HG02973 (cell line): ENCODE measurements around the gene PYM1.

Source experiments
- ATAC-seq: cut with Tn5 transposase; IDR thresholded peaks from one replicate; pipeline ENCODE4 v1.9.1; 2021; ENCODE audit warnings: moderate library complexity; ENCODE audit not compliant: unreplicated experiment

PYM1 gene

DNA sequence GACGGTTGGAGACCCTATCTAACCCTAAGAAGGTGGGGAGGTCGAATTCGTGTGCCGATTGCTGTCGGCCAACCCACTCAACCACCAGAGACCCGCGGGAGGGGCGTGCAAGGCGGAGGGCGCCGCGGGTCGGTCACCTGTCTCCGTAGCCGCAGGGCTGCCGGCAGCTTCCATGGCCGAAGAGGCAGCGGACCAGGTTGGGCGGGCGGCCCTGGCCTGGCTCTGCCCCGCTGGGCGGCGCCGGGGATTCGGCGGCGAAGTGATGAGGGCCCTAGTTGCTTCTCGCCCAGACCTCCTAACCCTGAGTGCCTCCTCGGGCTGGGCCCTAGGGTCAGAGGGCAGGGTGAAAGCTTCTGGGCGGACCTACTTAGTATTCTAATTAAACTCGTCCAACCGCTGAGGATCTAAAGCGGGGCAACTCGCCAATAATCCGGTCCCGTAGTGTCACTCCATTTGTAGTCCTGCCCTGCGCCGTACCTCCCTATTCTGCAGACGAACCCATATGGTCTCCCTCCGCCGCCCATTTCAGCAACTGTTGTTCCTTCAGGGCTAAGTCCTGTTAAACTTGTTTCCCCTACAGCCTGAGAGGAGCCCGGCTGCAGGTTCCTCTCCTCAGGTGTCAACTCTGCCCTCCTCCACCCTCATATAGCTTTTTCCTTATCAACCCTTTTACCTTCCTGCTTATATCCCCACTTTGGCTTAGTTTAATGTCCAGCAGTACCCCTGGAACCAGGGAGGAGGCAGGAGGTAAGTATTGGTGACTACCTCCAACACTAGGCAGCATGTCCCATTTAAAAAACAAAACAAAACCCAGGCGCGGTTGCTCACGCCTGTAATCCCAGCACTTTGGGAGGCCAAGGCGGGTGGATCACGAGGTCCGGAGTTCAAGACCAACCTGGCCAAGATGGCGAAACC is at the start of gene PYM1:
TSS of gene PYM1 (minus strand) at position 307 of the 915 bp plus-strand sequence. CDS start at position 174, 133 bp downstream.
- ATAC-seq = peak; percentile 32

DNA sequence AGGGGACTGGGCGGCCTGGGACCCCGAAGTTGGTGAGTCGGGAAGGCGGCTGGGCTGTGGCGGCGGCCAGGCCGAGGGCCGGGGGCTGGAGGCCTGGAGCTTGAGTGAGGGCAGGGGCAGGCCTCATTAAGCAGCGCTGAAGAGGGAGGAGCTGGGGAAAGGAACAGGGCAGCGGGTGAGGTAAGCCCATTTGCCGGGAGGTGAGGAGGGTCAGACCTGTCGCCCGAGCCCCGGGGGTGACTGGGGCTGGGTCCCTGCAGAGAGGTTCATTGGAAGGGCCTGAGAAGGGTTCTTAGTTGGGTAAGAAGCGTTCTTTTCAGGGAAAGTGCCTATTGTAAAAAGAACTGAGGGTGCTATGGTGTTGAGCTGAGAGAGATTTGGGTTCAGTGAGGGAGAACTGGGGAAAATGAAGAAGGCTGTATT is 46.6 kb upstream of the PYM1 start:
- ATAC-seq = peak; percentile 15

DNA sequence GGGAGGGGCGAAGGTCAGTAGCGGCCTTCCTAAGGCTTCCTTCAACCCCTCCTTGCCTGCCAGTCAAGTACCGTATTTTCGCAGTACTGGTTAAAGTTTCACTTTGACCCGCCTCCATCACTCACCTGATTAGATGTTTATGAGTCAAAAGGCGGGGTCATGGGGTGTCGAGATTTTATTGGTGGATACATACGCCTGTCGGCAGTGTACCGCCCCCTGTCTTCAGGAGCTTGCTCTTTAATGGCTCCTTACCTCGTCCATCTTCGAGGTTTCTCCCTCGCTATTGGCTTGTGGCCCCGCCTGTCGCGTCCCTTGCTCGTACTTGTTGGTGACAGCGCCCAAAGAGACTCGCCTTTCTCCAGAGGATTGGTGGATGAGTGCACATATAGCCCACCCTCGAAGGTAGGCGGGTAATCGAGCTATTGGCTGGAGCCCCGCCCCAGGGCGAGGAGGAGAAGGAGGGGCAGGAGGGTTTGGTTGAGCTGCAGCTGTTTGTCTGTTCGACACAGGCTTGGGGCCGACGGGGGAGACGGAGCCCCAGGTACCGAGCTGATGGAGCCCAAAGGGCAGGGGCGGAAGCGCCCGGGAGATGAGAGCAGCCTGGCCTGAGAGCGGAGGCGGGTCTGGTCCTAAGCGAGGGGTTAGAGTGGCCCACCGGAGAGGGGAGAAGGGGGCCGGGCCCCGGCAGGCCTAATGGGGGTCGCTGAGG is 46.1 kb upstream of the PYM1 start, which contains the start of gene RAB5B:
TSS of gene RAB5B (plus strand) at position 480 of the 709 bp plus-strand sequence. CDS start 12,883 bp downstream, outside the sequence.
- ATAC-seq = peak; percentile 92

DNA sequence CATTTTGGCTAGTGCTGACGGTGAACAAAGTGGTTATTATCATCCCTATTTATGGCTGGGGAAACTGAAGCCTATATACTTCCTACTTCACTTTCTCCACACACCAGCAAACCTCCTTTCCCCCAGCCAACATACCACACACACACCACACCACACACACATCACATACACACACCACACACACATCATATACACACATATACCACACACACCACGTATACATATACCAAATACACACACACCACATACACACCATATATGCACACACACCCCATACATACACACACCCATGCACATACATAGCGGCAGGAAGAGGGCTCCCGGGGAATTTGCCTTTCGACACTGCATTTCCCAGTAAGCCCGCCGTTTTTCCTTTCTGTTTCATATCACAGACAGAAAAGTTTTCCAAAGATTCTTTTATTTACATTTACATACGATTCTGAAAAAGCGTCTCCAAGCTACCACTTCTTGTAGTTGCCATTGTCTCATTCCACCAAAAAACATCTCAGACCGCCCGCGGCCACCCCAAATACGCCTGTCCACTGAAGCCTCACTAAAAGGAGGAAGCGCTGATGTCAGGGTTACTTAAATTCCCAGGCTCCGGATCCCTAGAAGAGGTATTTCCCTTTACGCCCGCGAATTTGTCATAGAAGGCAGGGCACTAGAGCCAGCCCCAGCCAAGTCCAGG is 45.4 kb upstream of the PYM1 start:
- no peak for ATAC-seq

DNA sequence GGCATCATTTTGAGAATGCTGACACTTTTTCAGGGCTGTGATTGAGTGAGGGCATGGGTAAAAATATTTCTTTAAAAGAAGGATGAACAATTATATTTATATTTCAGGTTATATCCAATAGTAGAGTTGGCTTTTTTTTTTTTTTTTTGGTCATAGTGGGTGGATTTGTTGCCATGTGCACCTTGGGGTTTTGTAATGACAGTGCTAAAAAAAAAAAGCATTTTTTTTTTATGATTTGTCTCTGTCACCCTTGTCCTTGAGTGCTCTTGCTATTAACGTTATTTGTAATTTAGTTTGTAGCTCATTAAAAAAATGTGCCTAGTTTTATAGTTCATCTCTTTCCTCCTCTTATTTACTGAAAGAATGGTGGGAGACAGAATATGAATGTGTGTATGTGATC is 44.8 kb upstream of the PYM1 start:
- no peak for ATAC-seq

DNA sequence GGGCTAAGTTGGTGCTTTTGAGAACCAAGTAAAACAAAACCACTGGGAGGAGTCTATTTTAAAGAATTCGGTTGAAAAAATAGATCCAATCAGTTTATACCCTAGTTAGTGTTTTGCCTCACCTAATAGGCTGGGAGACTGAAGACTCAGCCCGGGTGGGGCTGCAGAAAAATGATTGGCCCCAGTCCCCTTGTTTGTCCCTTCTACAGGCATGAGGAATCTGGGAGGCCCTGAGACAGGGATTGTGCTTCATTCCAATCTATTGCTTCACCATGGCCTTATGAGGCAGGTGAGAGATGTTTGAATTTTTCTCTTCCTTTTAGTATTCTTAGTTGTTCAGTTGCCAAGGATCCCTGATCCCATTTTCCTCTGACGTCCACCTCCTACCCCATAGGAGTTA is 44.3 kb upstream of the PYM1 start:
- no peak for ATAC-seq

DNA sequence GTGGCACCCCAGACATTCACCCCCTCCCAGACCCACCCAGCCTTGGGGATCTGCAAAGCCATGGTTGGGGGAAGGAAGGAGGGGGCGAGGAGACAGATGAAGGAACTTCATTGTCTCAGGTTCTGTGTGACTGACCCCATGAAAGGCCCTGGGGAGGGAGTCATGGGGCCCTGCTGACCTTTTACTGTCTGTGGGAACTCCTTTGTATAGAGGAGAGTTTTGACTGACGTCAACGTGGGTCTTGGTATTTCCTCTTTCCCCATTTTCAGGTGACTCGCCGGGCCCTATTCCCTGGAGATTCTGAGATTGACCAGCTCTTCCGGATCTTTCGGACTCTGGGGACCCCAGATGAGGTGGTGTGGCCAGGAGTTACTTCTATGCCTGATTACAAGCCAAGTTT is 43.1 kb upstream of the PYM1 start:
- ATAC-seq = no peak

DNA sequence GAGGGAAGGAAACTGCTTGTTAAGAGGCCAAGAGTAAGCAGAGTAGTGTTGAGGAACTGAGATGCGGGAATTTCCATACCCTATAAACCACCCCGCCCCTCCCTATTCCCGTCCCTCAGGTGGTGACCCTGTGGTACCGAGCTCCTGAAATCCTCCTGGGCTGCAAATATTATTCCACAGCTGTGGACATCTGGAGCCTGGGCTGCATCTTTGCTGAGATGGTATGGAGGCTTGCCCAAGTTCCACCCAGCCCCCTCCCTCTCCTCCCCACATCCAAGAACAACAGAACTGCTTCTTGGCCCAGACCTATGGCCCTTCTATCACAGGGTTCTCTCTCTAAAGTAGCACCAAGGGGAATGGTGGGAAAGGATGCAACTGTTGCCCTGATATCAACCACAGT is 41.7 kb upstream of the PYM1 start:
- no peak for ATAC-seq

DNA sequence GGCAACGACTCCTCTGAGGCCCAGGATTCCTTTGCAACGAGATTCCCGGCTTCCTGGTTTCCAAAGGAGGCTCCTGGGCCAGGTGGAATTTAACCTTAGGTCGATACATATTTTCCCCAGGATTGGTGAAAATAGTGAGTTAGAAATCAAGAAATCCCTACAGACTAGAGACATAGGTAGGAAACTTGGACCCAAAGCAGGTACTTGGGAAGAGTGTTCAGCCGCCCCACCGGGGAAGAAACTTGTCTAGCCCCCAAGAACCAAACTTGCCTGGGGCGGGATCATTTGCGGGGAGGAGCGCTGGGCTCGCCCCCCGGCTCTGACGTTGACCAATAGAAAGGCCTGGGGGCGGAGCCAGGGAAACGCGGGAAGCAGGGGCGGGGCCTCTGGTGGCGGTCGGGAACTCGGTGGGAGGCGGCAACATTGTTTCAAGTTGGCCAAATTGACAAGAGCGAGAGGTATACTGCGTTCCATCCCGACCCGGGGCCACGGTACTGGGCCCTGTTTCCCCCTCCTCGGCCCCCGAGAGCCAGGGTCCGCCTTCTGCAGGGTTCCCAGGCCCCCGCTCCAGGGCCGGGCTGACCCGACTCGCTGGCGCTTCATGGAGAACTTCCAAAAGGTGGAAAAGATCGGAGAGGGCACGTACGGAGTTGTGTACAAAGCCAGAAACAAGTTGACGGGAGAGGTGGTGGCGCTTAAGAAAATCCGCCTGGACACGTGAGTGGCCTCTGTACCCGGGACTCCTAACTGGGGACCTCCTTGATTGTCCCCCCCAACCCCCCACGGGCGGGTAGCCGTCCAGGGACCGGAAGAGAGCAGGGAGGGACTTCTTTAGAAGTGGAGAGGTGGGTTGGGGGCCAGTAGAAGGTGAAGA is 39.0 kb upstream of the PYM1 start, which contains the start of gene CDK2:
TSS of gene CDK2 (plus strand) at position 423 of the 874 bp plus-strand sequence. CDS start at position 602, 179 bp downstream.
- ATAC-seq = peak; percentile 92

DNA sequence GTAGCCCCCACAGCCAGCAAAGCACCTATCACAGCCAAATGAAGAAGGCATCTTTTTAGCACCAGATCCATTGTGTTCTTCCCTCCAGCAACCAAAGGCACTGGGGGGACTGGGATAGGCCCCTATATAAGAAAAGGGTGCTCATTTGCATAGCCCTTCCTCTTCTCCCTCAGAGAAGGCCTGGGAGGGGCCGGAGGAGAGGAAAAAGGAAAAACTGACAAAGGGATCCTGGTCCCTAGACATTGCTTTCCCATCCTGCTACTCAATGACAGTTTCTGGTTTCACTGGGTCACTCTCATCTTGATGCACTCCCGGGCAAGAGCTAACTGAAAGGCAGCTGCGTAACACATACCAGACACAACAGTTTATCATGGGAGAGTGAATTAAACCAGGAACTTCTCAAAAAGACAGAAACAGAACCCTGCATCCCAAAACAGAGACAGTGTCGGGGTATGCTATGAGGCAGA is 38.3 kb upstream of the PYM1 start, which contains the start of gene PMEL:
TSS of gene PMEL (minus strand) at position 102 of the 467 bp plus-strand sequence. CDS start at position 71, 31 bp downstream.
- no peak for ATAC-seq

DNA sequence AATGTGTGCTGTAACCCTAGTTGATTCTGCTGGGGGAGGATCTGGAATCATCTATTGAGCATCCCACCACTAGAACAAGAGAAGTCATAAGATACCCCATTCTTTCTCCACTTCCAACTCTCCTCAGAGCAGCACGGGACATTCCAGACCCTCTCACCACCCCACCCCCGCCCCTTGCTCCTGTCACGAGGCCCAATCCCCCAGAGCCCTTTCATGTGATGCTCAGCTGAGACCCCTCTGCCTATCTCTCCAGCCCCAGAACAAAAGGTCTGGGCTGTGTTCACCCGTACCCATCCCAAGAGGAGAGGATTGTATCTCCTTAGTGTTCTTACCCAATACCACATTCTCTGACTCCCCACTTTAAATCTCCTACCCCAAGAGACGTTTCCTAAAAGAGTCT is 37.5 kb upstream of the PYM1 start:
- no peak for ATAC-seq

DNA sequence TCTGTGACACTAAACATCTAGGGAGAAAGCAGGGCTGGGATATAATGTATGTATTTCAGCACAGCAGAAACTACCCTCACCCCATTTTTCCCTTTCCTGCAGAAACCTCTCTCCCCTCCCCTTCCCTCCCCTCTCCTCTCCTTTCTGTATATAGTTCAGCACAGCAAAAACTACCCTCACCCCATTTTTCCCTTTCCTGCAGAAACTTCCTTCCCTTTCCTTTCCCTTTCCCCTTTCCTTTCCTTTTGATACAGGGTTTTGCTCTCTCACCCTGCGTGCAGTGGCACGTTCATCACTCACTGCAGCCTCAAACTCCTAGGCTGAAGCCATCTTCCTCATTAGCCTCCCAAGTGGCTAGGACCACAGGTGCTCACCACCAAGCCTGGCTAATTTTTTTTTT is 36.1 kb upstream of the PYM1 start:
- no peak for ATAC-seq

DNA sequence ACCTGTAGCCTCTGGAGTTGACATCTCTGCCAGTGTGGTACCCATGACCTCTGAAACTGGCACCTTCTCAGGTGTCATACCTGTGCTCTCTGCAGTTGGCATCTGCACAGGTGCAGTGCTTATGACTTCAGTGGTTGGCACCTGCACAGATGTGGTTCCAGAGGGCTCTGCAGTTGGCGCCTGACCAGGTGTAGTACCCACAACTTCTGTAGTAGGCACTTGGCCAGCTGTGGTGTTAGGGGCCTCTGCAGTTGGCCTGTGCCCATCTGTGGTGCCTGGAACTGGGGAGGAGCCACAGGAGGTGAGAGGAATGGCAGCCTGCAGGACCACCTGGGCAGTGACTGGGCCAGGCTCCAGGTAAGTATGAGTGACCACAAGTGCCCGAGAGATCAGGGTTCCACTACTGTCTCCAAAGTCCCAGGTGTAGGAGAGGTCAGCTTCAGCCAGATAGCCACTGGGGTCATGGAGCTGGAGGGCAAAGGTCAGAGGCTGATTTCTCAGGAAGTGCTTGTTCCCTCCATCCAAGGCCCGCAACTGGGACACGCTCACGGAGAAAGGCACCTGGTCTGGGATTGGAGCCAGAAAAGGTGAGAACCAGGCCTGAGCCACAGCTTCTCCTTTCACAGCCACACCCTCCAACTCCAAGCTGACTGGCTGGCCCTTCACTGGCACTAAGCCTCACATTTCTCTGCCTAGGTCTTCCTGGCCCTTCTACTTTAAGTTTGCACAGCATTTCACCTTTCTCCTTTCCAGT is 29.6 kb upstream of the PYM1 start:
- no peak for ATAC-seq

DNA sequence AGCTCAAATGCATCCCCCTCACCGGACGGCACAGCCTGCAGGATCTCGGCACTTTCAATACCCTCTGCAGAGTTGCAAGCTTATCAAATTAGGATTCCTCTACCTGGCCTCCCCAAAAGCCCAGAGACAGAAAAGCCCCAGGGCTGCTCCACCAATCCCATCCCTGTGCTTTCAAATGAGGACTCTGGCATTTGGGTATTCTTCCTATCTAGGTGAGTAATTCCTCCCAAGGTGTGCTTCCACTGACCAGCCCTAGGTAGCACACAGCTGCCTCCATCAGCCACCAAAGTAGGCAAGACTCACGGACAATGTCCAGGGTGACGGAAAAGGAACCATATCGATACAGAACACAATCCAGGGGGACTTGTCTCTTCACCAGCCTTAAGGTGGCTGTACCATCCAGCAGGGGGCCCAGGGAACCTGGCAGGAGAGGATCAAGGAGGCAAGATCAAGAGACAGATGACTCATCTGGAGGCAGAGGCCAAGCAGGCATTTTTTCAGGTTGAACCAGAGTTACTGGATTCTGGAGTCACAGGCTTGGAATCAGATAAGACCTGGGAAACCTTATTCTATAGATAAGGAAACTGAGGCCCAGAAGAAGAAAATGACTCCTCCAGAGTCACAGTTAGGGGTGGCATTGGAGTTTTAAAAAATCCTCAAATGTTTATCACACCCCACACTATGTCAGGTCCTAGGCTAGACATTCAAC is 28.3 kb upstream of the PYM1 start:
- ATAC-seq = no peak

DNA sequence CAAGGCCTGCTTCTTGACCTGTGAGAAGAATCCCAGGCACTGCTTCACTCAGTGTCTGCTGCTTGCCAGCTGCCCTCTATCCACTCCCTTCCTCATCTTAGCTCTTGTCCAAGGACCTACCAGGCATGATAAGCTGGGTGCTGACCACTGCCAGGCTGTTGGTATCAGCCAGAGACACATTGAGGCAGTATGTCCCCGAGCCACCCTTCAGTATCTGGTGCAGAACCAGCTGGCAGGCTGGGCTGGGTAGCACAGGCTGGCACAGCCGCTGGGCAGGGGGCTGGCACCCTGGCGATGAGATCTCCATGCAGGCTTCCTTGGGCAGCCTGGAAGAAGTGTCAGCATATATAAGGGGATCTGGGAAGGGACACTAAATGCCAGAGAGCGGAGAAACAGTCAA is 27.6 kb upstream of the PYM1 start:
- no peak for ATAC-seq

DNA sequence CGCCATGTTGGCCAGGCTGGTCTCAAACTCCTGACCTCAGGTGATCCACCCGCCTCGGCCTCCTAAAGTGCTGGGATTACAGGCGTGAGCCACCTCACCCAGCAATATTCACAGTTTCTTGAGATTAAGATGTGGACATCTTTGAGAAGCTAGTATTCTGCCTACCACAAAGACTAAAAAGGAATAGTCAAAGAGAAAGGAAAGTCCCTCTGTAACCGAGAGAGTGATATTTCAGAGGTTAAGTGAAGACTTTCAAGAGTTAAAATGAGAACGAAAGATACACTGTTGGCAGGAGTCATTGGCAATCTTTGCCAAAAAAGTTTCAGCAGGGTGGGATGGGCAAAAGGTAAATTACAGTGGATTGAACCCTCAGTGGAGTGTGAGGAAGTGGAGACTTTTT is 18.9 kb upstream of the PYM1 start:
- ATAC-seq = no peak

DNA sequence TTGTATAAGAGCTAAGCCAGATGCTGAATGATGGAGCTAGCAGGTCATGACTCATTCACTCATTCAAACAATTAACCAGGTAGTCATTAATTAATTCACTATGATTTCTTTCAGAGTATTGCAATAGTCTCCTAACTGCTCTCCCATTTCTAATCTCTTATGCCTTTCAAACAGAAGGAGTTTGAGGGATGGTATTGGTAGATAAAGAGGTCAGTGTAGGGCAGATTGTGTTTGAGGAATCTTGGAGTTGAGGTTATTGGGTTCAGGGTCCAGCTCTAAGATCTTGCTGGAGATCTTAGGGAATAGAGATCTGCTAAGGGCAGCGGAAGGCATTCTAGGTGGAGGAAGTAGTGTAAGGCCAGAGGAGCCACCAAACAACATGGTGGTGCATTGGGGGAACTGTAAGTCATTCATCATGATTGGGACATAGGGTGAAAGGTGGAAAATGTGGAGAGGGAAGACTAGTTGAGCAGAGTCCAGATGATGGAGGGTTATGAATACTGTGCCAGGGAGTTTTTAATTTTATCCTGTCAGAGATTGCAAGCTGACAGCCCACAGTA is 15.0 kb upstream of the PYM1 start:
- no peak for ATAC-seq

DNA sequence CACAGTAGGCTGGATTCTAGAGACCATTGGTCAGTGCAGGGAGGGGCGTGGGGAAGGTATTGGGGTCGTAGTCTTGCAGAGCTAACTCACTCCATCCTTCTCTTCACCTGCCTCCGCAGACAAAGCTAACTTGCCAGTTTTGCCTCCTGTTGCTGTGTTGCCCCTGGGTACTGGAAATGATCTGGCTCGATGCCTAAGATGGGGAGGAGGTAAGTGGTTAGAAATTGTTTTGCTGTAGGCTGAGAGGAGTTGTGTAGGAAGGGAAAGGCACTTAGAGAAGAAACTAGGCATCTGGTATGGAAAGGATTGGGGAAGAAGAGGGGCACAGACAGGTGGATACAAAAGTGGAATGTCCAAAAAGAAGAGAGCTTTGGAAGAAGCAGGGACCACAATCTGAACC is 14.4 kb upstream of the PYM1 start:
- no peak for ATAC-seq
